ENCODE measurements around the gene CRIP1. TPM values are rescaled to one million over a fixed set of nuclear protein-coding genes. Genes with fewer than 3 reads are reported as not detected.

CRIP1 gene
- total and polyA plus RNA-seq, 12 donors = 34.0 to 170 (median 56.0) TPM

GRCh38 chr14:105483300-105484068 is 3.2 kb upstream of the CRIP1 start:
- Histone ChIP-seq H3K27ac (peak overlapping the region; percentile 89 to 100 (median 96)), H3K9me3 (no peaks in the 10 kb centered on the region), H3K36me3 (peaks cover 0 to 23% (median 5%) of the 10 kb centered on the region in 9 donors), H3K27me3 (peaks cover 0 to 42% (median 0%) of the 10 kb centered on the region in 7 donors), H3K4me1 (peaks cover 68 to 100% (median 91%) of the 10 kb centered on the region in 9 donors), H3K4me3 (no peak overlapping the region)
- no peak for TF ChIP-seq CTCF (IDR thresholded peaks at IDR 0.05)
- DNase-seq (peak; percentile 55 to 63), ATAC-seq (no peak)
- intact Hi-C loops (cut with DNase I) = loop anchor here in 3 of 10 donors (5.0 to 10.0 kb wide), 4 partner anchors 69 to 289 kb away; partner anchors contain the start of genes TEX22 (in 2 of the 3) and MTA1 (in 1 of the 3)
- 47 to 54% methylated on average over 18 of the region's 18 CpGs for WGBS, 2 donors

- DNase-seq (peak; percentile 67 to 84), ATAC-seq (peak in 2 of 8 donors; percentile 0 to 1)
- Histone ChIP-seq H3K36me3 (peaks cover 0 to 14% (median 2%) of the 10 kb centered on the region in 9 donors), H3K27me3 (peaks cover 0 to 34% (median 0%) of the 10 kb centered on the region in 7 donors), H3K4me3 (no peak overlapping the region), H3K9me3 (no peaks in the 10 kb centered on the region), H3K4me1 (peaks cover 73 to 100% (median 97%) of the 10 kb centered on the region in 9 donors), H3K27ac (peak overlapping the region in 8 of 10 donors; percentile 89 to 100 (median 97))
- TF ChIP-seq CTCF (IDR thresholded peaks at IDR 0.05) = no peak
- WGBS, 2 donors = 46 to 51% methylated on average over 20 of the region's 20 CpGs
- intact Hi-C loops (cut with DNase I) = loop anchor here in 3 of 10 donors (5.0 to 10.0 kb wide), 4 partner anchors 70 to 290 kb away; partner anchors contain the start of genes TEX22 (in 2 of the 3) and MTA1 (in 1 of the 3)
Measured at GRCh38 chr14:105484069-105484996, 2.4 kb upstream of the CRIP1 start.

- intact Hi-C loops (cut with DNase I) = loop anchor here in 5 of 10 donors (5.0 to 10.0 kb wide), 5 partner anchors 38 to 290 kb away; partner anchors contain the start of genes TEX22 (in 2 of the 5) and MTA1 (in 1 of the 5)
- Histone ChIP-seq H3K4me3 (no peak overlapping the region), H3K27me3 (peaks cover 0 to 27% (median 0%) of the 10 kb centered on the region in 7 donors), H3K36me3 (peaks cover 0 to 8% (median 0%) of the 10 kb centered on the region in 9 donors), H3K4me1 (peaks cover 75 to 100% (median 97%) of the 10 kb centered on the region in 9 donors), H3K9me3 (no peaks in the 10 kb centered on the region), H3K27ac (peak overlapping the region in 8 of 10 donors; percentile 89 to 100 (median 97))
- TF ChIP-seq CTCF (IDR thresholded peaks at IDR 0.05) = no peak
- WGBS, 2 donors = 65 to 69% methylated on average over 16 of the region's 16 CpGs
- ATAC-seq (no peak), DNase-seq (no peak)
Measured at GRCh38 chr14:105484997-105485393, 1.7 kb upstream of the CRIP1 start.
